ENCODE results near the gene KDM7A. TPM values are rescaled to one million over a fixed set of nuclear protein-coding genes. Genes with fewer than 3 reads are reported as not detected.

Gene KDM7A
- total RNA-seq, 1 experiment from 2014 or later, result 12.2 TPM

DNA sequence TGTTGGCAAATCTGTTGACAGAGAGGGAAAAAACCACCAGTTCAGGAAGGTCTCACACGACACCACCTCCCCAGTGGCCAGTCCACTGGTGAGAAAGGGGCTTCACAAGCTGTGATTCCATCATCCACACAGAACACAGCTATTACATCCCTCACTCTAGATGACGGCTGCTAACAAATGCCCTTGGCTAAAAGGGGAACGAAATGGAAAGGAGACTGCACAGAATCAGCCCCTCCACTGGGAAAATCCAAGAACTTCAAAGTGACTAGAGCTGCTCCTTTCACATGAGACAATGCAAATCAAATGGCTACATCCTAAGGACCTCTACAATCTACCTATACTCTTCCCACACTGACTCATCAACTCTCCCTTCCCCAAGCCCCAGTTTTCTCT lies 119.6 kb downstream of the KDM7A start (continued):
- TF ChIP-seq, protein P1, sequence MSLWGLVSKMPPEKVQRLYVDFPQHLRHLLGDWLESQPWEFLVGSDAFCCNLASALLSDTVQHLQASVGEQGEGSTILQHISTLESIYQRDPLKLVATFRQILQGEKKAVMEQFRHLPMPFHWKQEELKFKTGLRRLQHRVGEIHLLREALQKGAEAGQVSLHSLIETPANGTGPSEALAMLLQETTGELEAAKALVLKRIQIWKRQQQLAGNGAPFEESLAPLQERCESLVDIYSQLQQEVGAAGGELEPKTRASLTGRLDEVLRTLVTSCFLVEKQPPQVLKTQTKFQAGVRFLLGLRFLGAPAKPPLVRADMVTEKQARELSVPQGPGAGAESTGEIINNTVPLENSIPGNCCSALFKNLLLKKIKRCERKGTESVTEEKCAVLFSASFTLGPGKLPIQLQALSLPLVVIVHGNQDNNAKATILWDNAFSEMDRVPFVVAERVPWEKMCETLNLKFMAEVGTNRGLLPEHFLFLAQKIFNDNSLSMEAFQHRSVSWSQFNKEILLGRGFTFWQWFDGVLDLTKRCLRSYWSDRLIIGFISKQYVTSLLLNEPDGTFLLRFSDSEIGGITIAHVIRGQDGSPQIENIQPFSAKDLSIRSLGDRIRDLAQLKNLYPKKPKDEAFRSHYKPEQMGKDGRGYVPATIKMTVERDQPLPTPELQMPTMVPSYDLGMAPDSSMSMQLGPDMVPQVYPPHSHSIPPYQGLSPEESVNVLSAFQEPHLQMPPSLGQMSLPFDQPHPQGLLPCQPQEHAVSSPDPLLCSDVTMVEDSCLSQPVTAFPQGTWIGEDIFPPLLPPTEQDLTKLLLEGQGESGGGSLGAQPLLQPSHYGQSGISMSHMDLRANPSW (CRISPR knock-in tag; conservative IDR thresholded peaks at IDR 0.05; ENCODE audit: low read depth), result no peak
- TF ChIP-seq NR2C2 (CRISPR knock-in tag; IDR thresholded peaks at IDR 0.05), result no peak
- TF ChIP-seq CREB1 (CRISPR knock-in tag; IDR thresholded peaks at IDR 0.05), result no peak
- TF ChIP-seq, protein P2, sequence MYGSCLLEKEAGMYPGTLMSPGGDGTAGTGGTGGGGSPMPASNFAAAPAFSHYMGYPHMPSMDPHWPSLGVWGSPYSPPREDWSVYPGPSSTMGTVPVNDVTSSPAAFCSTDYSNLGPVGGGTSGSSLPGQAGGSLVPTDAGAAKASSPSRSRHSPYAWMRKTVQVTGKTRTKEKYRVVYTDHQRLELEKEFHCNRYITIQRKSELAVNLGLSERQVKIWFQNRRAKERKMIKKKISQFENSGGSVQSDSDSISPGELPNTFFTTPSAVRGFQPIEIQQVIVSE (CRISPR knock-in tag; IDR thresholded peaks at IDR 0.05; ENCODE audit: borderline replicate concordance), result no peak

DNA sequence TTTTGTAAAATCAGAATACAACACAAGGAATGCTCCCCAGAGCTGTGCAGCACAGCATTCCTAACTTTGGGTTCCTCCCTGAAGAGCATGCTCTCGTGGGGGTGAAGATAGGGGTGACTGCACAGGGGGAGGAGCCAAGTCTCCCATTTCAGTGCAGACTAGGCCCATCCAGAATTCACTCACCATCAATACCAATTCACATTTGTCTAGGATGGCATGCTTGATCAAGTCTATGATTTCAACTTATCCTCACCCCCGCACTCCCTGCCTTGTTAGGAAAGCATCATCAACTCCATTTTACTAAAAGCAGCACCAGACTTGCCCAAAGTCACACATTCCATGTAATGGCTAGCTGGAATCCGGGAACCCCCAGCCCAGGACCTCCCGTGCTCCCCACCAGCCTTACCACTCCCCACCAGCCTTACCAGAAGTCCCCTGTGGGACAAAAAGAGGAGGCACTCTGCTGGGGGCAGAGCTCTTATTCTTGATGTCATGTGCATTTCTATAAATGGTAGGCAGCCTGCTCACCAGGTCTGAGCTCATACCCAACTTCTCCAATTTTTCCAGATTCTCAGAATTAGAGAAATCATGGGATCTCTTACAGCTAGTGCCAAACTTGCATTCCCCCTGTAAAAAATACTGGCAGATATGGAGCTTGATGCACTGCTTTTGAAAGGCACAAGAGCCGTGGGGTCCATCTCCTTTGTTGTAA lies 120.2 kb downstream of the KDM7A start:
- Mint-ChIP-seq H3K36me3 (no peaks in the 10 kb centered on the region), H3K4me3 (no peak overlapping the region), H3K9me3 (no peaks in the 10 kb centered on the region), H3K27me3 (ENCODE audit: low read depth) (peaks cover 16% of the 10 kb centered on the region), H3K4me1 (0 out of 2 replicates have a peak, but pooled peaks cover 2% of the 10 kb centered on the region), H3K27ac (no peak overlapping the region)
- DNase-seq (ENCODE audit: low spot score) (no peak), ATAC-seq (no peak)
- ChIA-PET POLR2A (no interaction called here), CTCF (interaction anchor here (0.8 to 1.2 kb wide), 2 partner anchors 14 to 455 kb away, joined by 3 read pairs; no protein-coding TSS in a partner anchor)
- TF ChIP-seq ZNF219 (CRISPR knock-in tag; IDR thresholded peaks at IDR 0.05; ENCODE audit: borderline replicate concordance) (no peak), JAZF1 (CRISPR knock-in tag; IDR thresholded peaks at IDR 0.05) (no peak)
- TF ChIP-seq, protein P3, sequence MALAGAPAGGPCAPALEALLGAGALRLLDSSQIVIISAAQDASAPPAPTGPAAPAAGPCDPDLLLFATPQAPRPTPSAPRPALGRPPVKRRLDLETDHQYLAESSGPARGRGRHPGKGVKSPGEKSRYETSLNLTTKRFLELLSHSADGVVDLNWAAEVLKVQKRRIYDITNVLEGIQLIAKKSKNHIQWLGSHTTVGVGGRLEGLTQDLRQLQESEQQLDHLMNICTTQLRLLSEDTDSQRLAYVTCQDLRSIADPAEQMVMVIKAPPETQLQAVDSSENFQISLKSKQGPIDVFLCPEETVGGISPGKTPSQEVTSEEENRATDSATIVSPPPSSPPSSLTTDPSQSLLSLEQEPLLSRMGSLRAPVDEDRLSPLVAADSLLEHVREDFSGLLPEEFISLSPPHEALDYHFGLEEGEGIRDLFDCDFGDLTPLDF (CRISPR knock-in tag; IDR thresholded peaks at IDR 0.05), result no peak
- TF ChIP-seq, protein P4, sequence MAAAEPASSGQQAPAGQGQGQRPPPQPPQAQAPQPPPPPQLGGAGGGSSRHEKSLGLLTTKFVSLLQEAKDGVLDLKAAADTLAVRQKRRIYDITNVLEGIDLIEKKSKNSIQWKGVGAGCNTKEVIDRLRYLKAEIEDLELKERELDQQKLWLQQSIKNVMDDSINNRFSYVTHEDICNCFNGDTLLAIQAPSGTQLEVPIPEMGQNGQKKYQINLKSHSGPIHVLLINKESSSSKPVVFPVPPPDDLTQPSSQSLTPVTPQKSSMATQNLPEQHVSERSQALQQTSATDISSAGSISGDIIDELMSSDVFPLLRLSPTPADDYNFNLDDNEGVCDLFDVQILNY (CRISPR knock-in tag; IDR thresholded peaks at IDR 0.05), result no peak

DNA sequence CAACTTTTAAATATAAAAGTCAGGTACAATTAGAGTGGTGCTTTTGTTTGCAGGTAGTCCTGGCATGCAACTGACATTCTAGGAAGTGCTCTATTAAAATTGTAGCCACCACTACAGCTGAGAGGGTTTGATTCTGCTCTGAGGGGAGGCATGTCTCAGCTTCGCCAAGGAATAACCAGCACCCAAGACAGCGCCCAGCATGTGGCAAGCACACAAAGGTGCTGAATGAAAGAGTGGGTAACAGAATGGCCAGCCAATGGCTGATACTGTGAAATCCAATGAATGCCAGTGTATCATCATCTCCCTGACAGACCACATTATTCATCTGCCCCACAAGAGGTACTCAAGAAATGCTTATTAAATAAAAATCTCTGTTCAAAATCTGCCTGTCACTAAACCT lies 121.0 kb downstream of the KDM7A start:
- Mint-ChIP-seq H3K9me3 (no peaks in the 10 kb centered on the region), H3K27ac (no peak overlapping the region), H3K4me1 (no peaks in the 10 kb centered on the region), H3K36me3 (no peaks in the 10 kb centered on the region), H3K4me3 (no peak overlapping the region), H3K27me3 (ENCODE audit: low read depth) (peaks cover 8% of the 10 kb centered on the region)
- ATAC-seq (no peak), DNase-seq (ENCODE audit: low spot score) (no peak)
- ChIA-PET POLR2A (no interaction called here), CTCF (no interaction called here)
- TF ChIP-seq FOXJ3 (CRISPR knock-in tag; IDR thresholded peaks at IDR 0.05; ENCODE audit: borderline replicate concordance) (no peak), SMAD4 (CRISPR knock-in tag; IDR thresholded peaks at IDR 0.05) (no peak)

DNA sequence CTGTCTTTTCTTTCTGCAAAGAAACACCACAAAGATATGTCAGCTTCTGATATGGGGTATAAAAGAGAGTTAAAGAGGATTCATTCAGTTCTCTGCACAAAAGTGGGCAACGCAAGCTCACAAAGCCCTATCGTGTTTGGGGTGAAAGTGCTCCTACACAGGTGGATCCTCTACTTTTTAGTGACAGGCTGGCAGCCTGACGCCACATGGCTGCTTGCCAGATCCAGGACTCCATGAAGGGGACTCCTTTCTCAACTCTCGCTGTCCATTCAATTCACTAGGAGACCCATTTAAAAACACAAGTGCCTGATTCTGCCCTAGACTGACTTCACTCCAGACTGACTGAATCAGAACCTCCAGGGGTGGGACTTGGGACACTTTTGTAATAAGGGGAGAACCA lies 122.0 kb downstream of the KDM7A start:
- ChIA-PET POLR2A (interaction anchor here (0.6 kb wide), 1 partner anchor 167 kb away, joined by 3 read pairs; no protein-coding TSS in a partner anchor), CTCF (interaction anchor here (0.9 kb wide), 1 partner anchor 70 kb away, joined by 3 read pairs; no protein-coding TSS in a partner anchor)
- H3K27ac Mint-ChIP-seq, result no peak overlapping the region
- no peaks in the 10 kb centered on the region for H3K4me1 Mint-ChIP-seq
- ATAC-seq (no peak), DNase-seq (ENCODE audit: low spot score) (no peak)
- H3K27me3 Mint-ChIP-seq (ENCODE audit: low read depth), result no peaks in the 10 kb centered on the region; the same call in 1 of the 2 replicates
- H3K4me3 Mint-ChIP-seq, result no peak overlapping the region
- H3K36me3 Mint-ChIP-seq, result no peaks in the 10 kb centered on the region
- H3K9me3 Mint-ChIP-seq, result no peaks in the 10 kb centered on the region
- TF ChIP-seq TCF7 (CRISPR knock-in tag; IDR thresholded peaks at IDR 0.05; ENCODE audit: low read depth), result no peak
- TF ChIP-seq, protein P5, sequence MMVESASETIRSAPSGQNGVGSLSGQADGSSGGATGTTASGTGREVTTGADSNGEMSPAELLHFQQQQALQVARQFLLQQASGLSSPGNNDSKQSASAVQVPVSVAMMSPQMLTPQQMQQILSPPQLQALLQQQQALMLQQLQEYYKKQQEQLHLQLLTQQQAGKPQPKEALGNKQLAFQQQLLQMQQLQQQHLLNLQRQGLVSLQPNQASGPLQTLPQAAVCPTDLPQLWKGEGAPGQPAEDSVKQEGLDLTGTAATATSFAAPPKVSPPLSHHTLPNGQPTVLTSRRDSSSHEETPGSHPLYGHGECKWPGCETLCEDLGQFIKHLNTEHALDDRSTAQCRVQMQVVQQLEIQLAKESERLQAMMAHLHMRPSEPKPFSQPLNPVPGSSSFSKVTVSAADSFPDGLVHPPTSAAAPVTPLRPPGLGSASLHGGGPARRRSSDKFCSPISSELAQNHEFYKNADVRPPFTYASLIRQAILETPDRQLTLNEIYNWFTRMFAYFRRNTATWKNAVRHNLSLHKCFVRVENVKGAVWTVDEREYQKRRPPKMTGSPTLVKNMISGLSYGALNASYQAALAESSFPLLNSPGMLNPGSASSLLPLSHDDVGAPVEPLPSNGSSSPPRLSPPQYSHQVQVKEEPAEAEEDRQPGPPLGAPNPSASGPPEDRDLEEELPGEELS (CRISPR knock-in tag; IDR thresholded peaks at IDR 0.05), result no peak
- TF ChIP-seq MXD4 (CRISPR knock-in tag; IDR thresholded peaks at IDR 0.05; ENCODE audit: borderline replicate concordance), result no peak
- TF ChIP-seq KAT7 (CRISPR knock-in tag; IDR thresholded peaks at IDR 0.05; ENCODE audit: borderline replicate concordance), result no peak
- no peak for TF ChIP-seq ZNF232 (CRISPR knock-in tag; IDR thresholded peaks at IDR 0.05)
- TF ChIP-seq NR2C2 (CRISPR knock-in tag; IDR thresholded peaks at IDR 0.05), result no peak
- TF ChIP-seq, protein P6, sequence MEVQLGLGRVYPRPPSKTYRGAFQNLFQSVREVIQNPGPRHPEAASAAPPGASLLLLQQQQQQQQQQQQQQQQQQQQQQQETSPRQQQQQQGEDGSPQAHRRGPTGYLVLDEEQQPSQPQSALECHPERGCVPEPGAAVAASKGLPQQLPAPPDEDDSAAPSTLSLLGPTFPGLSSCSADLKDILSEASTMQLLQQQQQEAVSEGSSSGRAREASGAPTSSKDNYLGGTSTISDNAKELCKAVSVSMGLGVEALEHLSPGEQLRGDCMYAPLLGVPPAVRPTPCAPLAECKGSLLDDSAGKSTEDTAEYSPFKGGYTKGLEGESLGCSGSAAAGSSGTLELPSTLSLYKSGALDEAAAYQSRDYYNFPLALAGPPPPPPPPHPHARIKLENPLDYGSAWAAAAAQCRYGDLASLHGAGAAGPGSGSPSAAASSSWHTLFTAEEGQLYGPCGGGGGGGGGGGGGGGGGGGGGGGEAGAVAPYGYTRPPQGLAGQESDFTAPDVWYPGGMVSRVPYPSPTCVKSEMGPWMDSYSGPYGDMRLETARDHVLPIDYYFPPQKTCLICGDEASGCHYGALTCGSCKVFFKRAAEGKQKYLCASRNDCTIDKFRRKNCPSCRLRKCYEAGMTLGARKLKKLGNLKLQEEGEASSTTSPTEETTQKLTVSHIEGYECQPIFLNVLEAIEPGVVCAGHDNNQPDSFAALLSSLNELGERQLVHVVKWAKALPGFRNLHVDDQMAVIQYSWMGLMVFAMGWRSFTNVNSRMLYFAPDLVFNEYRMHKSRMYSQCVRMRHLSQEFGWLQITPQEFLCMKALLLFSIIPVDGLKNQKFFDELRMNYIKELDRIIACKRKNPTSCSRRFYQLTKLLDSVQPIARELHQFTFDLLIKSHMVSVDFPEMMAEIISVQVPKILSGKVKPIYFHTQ (CRISPR knock-in tag; IDR thresholded peaks at IDR 0.05), result no peak
- TF ChIP-seq, protein P7, sequence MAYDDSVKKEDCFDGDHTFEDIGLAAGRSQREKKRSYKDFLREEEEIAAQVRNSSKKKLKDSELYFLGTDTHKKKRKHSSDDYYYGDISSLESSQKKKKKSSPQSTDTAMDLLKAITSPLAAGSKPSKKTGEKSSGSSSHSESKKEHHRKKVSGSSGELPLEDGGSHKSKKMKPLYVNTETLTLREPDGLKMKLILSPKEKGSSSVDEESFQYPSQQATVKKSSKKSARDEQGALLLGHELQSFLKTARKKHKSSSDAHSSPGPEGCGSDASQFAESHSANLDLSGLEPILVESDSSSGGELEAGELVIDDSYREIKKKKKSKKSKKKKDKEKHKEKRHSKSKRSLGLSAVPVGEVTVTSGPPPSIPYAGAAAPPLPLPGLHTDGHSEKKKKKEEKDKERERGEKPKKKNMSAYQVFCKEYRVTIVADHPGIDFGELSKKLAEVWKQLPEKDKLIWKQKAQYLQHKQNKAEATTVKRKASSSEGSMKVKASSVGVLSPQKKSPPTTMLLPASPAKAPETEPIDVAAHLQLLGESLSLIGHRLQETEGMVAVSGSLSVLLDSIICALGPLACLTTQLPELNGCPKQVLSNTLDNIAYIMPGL (CRISPR knock-in tag; IDR thresholded peaks at IDR 0.05), result no peak
